Measurements from ENCODE around the gene CMC2.

GRCh38 chr16:81029930-81030604 lies 23.4 kb upstream of the CMC2 start:
- no peak for TF ChIP-seq POLR2A (IDR thresholded peaks at IDR 0.05; ENCODE audit: low read depth, low read length)
- no peak for TF ChIP-seq TAF1 (IDR thresholded peaks at IDR 0.05; ENCODE audit: borderline replicate concordance, low read depth, low read length)
